GF-D8 (cell line): ENCODE measurements around the gene PRICKLE4.
"Not testable (repeated sequence)": the region's sequence is repeated elsewhere in the genome, so short reads cannot be mapped to it uniquely, and the experiment has no call there.

Experiments used
- DNase-seq: peaks from one replicate; lab custom pipeline; 2025; lab: John Stamatoyannopoulos, UW

The PRICKLE4 gene

DNA sequence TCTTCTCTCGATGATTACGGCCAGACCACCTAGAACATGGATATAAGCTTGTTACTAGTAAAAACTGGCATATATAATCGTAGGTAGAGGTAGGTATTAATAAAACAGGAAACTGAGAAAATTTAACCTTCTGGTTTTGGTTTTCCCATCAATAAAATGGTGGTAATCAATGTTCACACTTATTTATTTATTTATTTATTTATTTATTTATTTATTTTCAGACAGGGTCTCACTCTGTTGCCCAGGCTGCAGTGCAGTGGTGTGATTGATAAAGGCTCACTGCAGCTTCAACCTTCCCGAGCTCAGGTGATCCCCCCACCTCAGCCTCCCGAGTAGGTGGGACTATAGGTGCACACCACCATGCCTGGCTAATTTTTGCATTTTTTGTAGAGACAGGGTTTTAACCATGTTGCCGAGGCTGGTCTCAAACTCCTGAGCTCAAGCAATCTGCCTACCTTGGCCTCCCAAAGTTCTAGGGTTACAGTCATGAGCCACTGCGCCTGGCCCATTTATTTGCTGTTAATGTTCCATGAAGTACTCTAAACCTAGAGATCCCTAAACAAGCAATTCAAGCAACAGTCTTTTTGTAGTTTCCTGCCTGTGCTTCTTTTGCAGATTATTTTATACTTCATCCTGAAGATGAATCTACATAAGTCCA lies 18.4 kb downstream of the PRICKLE4 start:
- DNase-seq: no peak

DNA sequence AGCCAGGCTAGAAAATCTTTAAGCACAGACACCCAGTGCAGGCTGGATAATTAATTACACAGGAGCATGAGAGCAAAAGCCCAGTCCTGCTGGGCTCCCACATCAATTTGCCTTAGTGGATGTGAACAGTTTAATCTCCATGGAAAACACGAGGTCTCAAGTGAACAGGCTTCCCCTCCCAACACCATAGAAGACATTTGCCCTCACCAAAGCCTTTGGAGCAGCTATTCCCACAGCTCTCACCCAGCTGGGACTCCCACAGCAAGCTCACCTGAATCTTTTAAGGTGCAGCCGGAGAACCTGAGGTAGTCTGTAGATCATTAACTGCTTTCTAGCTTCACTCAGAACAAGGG lies 19.0 kb downstream of the PRICKLE4 start:
- DNase-seq: no peak

DNA sequence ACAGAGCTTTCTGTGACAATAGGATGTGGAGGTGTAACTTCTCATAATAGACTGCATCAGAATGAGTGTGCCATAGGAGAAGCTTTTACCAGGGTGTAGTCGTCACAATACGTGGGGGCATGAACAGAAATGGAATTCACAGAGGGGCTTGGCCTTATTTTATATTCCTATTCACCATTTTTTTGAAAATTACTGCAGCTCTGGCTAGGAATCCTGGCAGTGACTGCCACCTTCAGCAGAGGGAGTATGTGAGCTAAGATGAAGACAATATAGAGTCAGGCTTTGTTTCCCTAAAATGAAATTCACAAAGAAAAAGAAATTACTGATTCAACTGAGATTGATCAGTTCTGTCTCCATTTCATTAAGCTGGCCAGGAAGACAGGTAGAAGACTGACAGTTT lies 20.8 kb downstream of the PRICKLE4 start:
- DNase-seq: no peak

DNA sequence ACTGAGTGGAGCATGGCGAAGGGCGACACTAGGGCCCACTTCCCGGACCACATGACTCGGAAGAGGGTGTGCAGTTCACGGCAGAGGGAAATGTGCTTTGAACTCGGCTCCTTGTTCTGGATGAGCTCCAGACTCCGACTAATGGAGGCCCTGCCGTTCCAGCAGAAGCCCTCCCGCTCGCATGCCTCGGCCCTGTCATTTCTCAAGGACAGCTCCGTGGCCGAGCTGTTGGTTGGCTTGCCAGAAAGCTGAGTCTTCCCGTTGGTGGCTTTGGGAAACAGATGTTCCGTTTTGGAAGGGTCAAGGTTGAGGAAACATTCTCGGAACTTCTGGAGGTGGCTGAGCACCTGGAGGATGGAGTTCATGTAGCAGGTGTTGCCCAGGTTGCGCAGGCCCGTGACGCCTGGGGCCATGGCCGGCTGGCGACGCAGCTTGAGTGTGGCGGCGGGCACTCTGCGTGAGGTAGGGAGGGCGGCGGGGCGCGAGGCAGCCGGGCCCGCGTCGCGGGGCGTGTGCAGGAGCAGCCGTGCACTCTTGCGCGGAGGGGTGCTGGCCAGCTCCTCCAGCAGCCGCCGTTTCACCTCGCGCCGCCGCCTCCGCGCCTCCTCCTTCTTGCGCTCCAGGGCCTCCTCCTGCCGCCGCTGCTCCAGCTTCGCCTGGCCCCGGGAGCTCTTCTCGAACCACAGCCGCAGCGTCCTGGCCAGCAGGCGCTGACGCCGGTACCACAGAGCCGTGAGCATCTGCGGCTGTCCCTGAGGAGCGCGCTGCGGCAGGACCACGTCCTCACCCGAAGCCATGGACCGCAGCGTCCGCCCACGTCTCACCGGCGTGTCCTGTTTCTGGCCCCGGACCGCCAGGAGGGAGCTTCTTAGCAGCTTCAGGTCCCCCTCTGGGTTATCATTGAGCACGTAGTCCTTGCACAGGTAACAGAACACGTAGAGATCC lies 25.5 kb downstream of the PRICKLE4 start:
- DNase-seq: no peak

DNA sequence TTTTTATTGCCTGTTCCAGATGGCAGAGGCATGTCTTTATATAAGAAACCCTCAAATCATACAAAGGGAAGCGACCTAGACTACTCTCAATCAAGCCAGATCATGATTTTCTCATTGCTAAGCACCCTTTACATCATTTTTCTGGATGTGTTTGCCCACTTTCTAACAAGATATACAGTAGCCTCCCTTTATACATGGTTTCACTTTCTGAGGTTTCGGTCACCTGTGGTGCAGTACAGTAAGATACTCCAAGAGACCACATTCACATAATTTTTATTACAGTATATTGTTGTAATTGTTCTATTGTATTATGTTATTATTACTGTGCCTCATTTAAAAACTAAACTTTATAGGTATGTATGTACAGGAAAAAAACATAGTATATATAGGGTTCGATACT lies 30.5 kb downstream of the PRICKLE4 start:
- DNase-seq: no peak

DNA sequence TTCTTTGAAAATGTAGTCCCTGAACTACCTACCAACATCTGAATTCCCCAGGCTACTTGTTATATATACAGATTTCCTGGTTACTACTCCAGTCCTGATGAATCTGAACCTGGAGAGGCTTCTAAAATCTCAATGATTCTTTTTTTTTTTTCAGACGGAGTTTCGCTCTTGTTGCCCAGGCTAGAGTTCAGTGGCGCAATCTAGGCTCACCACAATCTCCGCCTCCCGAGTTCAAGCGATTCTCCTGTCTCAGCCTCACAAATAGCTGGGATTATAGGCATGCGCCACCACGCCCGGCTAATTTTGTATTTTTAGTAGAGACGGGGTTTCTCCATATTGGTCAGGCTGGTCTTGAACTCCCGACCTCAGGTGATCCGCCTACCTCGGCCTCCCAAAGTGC lies 31.4 kb downstream of the PRICKLE4 start:
- DNase-seq: not testable (repeated sequence)

DNA sequence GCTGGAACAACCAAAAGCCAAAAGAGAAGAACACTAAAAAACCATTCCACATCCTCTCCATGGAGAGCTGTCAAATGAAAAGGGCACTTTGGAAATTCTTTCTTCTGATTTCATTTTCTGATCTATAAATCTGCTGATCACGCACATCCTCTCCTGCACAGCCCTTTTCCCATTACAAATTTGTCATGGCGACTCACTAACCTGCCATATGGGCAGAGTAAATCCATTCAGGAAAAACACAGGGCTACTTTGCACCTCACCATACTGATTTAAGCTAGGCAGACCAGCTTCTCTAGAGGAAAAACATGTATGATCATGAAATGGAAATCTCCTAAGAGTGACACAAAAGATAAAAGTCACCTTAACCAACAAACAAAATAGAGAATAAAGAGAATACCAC lies 32.9 kb downstream of the PRICKLE4 start:
- no peak for DNase-seq

DNA sequence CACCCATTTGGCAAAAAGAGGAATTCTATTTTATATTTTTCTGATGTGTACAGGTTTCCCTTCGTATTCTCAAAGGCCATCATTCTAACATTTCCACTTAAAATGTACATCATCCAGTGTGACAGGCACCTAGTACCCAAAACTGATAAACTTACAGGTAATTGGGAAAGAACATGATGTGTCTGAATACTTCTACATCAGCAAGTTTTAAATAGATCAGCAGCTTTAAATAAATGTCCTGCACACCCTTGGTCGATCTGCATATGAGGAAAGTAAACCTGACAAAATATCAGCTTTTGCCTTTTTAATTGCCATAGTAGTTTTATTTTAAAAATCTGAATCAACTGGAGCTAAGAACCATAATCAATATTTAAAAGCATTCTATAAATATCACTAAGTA lies 33.4 kb downstream of the PRICKLE4 start:
- no peak for DNase-seq

DNA sequence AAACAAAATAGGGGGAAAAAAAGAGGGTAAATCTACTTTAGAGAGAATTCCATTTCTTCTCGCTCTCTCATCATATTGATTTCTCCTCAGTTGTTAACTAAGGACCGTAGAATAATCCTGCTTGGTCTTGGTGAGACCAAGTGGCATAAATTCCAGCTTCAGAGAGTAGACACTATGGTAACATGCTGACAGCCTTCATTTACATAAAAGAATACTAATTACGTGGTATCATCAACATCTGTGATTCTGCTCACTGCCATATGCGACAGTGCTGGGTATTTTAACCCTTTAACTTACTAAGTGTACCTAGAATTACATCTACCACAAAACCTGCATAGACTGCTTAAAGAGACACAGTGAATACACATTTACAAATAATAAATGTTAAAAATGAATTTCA lies 34.0 kb downstream of the PRICKLE4 start:
- no peak for DNase-seq

DNA sequence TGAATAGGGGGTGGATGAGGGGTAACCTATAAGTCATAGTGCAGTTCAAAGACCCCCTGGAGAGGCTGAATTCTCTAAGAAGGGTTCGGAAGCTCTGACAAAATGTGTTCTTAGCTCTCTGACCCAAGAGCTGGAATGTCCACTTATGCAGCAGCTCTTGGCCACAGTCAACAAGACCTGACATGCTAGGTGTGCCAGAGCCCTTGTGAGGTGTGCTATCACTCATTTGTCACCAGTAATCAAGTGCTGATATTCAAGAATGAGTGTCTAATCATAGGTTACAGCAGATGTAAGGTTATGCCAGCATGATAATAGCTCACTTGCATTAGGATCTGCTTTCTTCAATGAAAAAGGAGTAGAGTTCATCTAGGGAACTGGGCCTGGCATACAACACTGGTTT lies 35.0 kb downstream of the PRICKLE4 start:
- DNase-seq: no peak

DNA sequence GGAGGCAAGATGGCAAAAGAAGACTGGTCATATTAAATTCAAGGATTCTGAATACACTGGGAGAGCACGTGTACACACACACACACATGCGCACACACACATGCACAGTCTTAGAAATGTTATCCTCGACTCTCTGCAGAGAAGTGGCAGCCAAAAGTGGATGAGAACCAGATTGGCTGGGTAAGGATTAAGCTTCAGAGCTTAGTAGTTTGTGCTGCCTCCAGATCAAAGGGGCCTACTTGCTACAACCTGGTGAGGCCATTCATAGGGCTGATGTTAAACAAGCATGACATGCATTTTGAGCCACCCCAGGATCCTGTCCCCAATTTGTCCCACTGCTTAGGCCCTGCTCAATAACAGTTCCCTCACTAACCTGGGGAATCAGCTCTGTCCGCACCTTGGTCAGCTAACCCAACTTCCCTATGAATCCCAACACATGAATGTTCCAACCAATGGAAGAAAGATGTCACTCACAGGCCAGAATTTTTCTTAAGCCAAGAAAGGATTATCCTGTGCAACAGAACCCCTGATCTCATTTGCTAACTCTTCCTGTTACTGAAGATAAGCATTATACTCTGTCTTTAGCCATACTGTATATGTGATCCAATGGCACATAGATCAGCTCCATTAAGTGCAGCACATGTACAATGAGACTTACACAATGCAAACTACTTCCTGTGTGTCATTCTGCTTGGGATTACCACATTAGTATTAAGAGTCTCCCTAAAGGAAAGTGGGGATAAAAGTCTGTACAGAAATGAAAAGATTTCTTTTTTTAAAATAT lies 37.9 kb downstream of the PRICKLE4 start:
- peak; percentile 32 for DNase-seq

DNA sequence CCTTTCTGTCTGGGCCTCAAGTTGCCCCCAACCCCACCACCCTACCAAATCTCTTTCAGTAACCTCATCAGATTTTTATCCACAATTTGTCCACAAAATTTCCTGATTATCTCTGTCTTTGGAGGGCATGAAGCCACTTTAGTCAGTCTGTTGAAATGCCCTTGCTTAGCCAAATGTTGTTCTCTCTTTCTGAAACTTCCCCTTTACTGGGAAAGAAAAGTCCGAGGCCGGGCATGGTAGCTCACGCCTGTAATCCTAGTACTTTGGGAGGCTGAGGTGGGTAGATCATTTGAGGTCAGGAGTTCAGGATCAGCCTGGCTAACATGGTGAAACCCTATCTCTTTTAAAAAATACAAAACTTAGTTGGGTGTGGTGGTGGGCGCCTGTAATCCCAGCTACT lies 40.7 kb downstream of the PRICKLE4 start:
- DNase-seq: no peak

DNA sequence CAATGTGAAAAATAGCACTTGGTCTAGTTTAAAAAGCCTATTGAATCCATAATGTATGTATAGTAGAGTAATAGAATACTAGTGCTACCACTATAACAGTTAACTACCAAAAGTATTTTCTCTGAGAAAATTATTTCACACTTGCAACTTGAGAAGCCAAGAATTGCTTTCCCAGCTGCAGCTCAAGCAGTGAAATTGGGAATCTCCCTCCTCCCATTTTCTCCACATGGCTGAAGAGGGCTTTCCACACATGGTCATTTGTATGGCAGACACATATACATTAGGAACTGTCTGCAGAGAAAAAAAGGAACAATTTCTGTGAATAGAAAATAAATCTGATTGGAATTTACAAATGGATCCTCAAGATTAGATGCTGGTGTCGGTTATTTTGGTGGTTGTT lies 41.4 kb downstream of the PRICKLE4 start:
- DNase-seq: no peak

DNA sequence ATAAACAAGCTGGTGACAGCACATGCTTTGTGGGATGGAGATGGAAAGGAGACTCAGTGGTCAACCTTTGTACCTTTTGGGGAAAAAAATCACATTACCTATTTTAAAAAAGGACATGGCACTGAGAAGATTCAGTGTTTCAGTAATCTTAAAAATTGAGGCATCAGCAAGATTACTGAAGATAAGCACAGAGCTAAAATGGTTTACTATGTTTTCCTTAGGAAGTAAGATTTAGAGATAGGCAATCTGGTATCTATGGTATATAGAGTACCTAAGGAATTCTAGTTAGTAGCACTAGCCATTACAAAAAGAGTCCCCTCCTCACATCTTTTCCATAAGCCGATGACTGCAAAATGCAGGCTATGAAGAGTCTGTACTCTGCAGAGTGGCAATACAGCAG lies 42.6 kb downstream of the PRICKLE4 start:
- no peak for DNase-seq

DNA sequence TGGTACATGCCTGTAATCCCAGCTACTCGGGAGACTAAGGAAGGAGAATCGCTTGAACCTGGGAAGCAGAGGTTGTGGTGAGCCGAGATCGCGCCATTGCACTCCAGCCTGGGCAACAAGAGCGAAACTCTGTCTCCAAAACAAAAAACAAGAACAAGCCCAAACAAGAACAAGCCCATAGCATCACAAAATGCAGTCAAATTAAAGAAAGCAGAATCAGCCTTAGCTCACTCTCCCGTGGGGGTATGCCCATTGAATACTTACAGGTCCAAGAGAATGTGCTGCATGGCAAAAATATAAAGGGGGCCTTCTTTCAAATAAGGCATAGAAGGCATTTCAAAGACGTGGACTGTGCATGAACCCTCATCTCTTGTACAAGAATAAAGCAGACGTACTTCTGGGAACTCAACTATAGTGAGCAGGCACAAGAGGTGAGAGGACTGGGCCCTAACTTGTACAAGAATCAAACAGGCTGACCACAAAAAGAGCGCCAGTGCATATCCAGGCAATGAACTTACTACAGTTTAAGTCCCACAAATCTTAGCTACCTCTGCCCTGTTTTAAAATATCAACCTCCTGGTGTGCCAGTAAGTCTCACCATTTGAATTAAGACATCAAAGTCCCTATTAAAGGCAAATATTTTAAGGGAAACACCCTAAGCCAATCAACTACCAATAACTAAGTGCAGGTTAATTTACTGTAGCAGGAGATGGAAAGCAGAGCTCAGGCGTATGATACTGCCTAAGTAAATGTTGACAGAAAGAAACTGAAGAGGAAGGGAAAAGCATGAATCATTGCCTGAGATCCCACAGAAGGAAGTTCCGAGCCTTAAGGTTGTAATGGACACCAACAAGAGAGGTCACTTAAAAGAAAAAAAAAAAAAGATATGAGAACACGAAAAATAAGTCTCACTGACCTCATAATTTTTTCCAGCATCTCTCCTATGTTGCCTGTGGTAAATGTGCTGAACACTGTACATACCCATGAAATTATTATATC lies 44.3 kb downstream of the PRICKLE4 start:
- DNase-seq: no peak

DNA sequence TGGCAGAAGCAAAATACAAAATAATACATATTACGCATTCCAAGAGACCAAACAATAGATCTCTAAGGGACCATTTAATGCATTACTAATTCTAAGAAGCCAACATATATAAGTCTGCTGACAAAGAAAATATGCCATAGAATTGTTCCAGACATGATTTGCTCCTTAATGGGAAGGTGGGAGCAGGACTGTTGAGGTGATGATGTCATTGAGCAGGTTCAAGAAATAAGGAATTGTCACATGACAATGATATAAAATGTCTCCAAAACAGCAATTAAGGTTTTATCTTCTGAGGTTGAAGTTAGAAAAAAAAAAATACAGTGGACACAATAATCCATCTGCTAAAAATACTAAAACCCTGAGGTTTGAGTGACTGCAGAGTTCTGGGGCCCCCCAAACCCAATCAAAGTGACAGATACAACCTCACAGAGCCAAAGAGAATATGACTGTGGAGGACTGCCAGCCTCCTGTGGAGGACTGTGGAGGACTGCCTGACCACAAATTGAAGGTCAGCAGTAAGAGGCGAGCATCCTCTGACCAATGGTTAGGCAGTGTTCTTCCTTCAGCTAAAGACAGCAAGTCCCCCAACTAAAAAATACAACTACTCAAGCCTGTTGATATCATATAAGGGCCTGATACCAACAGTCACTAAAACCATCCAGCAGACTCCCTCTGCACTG lies 45.9 kb downstream of the PRICKLE4 start:
- DNase-seq: no peak

DNA sequence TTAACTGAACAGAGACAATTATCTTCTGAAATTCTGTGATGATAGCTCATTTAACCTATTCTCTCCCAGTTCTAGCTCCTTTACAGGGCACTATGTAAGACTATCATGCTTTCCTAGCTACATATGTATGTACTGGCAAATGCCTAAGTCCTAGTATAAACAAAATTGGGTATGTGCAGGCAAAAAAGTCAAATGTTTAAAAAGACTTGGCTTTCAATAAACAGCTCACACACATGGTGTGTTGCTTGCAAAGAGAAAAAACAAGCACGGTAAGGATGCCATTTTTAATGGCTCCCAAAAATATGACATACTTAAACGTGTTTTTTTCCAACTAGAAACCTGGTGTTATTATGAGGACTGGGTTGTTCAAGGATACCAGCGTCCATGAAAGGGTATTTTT lies 51.7 kb downstream of the PRICKLE4 start:
- no peak for DNase-seq

DNA sequence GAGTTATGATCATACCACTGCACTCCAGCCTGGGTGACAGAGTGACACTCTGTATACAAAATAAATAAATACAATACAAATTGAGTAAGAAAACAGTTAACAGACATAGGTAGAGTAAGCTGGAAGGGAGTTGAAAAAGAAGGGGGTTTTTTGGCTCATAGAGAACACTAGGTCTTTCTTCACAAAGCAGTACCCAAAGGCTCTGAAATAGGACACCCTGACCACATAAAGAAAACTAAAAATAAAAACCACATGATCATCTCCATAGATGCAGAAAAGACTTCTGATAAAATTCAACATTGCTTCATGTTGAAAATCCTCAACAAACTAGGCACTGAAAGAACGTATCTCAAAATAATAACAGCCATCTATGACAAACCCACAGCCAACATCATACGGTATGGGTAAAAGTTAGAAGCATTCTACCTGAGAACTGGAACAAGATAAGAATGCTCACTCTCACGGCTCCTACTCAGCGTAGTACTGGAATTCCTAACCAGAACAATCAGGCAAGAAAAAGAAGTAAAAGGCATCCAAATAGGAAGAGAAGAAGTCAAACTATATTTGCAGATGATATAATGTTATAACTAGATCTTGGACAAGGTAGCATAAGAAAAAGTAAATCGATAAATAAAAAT lies 55.6 kb downstream of the PRICKLE4 start:
- no peak for DNase-seq

DNA sequence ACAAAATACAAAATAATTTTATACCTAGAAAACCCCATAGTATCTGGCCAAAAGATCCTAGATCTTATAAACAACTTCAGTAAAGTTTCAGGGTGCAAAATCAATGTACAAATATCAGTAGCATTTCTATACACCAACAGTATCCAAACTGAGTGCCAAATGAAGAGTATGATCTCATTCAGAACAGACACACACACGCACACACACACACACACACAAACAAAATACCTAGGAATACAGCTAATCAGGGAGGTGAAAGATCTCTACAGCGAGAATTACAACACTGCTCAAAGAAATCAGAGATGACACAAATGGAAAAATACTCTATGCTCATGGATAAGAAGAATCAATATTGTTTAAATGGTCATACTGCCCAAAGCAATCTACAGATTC lies 56.1 kb downstream of the PRICKLE4 start:
- DNase-seq: no peak
